K562 treated with DMSO at 1 percent for 24 hours (cell line): ENCODE data around the gene ECE2. TPM values are rescaled to one million over a fixed set of nuclear protein-coding genes. Genes with fewer than 3 reads are reported as not detected.

ENCODE experiments used
- total RNA-seq: library from RNA; unstranded; fragments of 300-600 nt; gene quantifications from 2 replicates; pipeline ENCODE4 v1.2.3, GENCODE V29; 2022; ENCODE audit warnings: low read depth; ENCODE audit not compliant: insufficient read depth

Gene ECE2
- not detected in 2 replicates for total RNA-seq

GRCh38 chr3:184275961-184276910 is at the start of gene ECE2:
Gene ECE2 (plus strand): TSS chr3:184276022. CDS start chr3:184276154, 132 bp downstream.

GRCh38 chr3:184229394-184230080 is 46.3 kb upstream of the ECE2 start, which contains the start of gene VWA5B2:
Gene VWA5B2 (plus strand): TSS chr3:184229585. CDS start chr3:184230529, 944 bp downstream.

GRCh38 chr3:184248454-184249411 is 27.1 kb upstream of the ECE2 start, which contains the start of gene ALG3:
Gene ALG3 (minus strand): TSS chr3:184248962. CDS start chr3:184248940, 22 bp downstream.

GRCh38 chr3:184249412-184250166 is 26.2 kb upstream of the ECE2 start, which contains the start of gene EEF1AKMT4:
Gene EEF1AKMT4 (plus strand): TSS chr3:184249672. CDS start chr3:184249695, 23 bp downstream.

GRCh38 chr3:184261270-184261853 is 14.5 kb upstream of the ECE2 start, which contains the start of gene CAMK2N2:
Gene CAMK2N2 (minus strand): TSS chr3:184261553. CDS start chr3:184261285, 268 bp downstream.

GRCh38 chr3:184298759-184299487 is 23.1 kb downstream of the ECE2 start, which contains the start of gene PSMD2:
Gene PSMD2 (plus strand): TSS chr3:184299241. CDS start chr3:184299267, 26 bp downstream.

GRCh38 chr3:184314363-184314699 is 38.5 kb downstream of the ECE2 start, which contains the start of gene EIF4G1:
Gene EIF4G1 (plus strand): TSS chr3:184314606. CDS start chr3:184315797, 1,191 bp downstream.

GRCh38 chr3:184337399-184337714 is 61.5 kb downstream of the ECE2 start, which contains the start of gene FAM131A:
Gene FAM131A (plus strand): TSS chr3:184337600. CDS start chr3:184337631, 31 bp downstream.

Other genes starting within 250 kb of the ECE2 start
- gene HTR3D, start 244.3 kb upstream of the ECE2 start, total RNA-seq = not detected in 2 replicates
- gene HTR3C, start 223.0 kb upstream of the ECE2 start, total RNA-seq = not detected in 2 replicates
- gene HTR3E, start 179.0 kb upstream of the ECE2 start, total RNA-seq = not detected in 2 replicates
- 54.7 and 56.3 TPM in 2 replicates for gene EIF2B5, start 140.7 kb upstream of the ECE2 start, total RNA-seq
- 60.4 and 65.5 TPM in 2 replicates for gene DVL3, start 120.6 kb upstream of the ECE2 start, total RNA-seq
- 632 and 681 TPM in 2 replicates for gene AP2M1, start 101.2 kb upstream of the ECE2 start, total RNA-seq
- gene ABCF3, start 89.8 kb upstream of the ECE2 start, total RNA-seq = 47.8 and 56.9 TPM in 2 replicates
- not detected in 2 replicates for gene VWA5B2, start 46.4 kb upstream of the ECE2 start, total RNA-seq
- gene ALG3, start 27.1 kb upstream of the ECE2 start, total RNA-seq = 77.9 and 79.5 TPM in 2 replicates
- gene EEF1AKMT4, start 26.4 kb upstream of the ECE2 start, total RNA-seq = 10.4 and 14.7 TPM in 2 replicates
- gene CAMK2N2, start 14.5 kb upstream of the ECE2 start, total RNA-seq = 0.43 TPM in 1 of 2 replicates, not detected in the other
- gene PSMD2, start 23.2 kb downstream of the ECE2 start, total RNA-seq = 448 and 463 TPM in 2 replicates
- gene EIF4G1, start 38.6 kb downstream of the ECE2 start, total RNA-seq = 223 and 230 TPM in 2 replicates
- 22.9 and 24.4 TPM in 2 replicates for gene FAM131A, start 61.6 kb downstream of the ECE2 start, total RNA-seq
- gene CLCN2, start 85.6 kb downstream of the ECE2 start, total RNA-seq = 9.1 and 10.1 TPM in 2 replicates
- 93.4 and 94.2 TPM in 2 replicates for gene POLR2H, start 85.7 kb downstream of the ECE2 start, total RNA-seq
- gene THPO, start 102.2 kb downstream of the ECE2 start, total RNA-seq = 0.78 and 1.3 TPM in 2 replicates
- gene CHRD, start 104.0 kb downstream of the ECE2 start, total RNA-seq = 0.43 and 0.71 TPM in 2 replicates